ENCODE data around the gene CBLIF.
"Not testable (repeated sequence)": the region's sequence is repeated elsewhere in the genome, so short reads cannot be mapped to it uniquely, and the experiment has no call there.

Gene CBLIF

DNA sequence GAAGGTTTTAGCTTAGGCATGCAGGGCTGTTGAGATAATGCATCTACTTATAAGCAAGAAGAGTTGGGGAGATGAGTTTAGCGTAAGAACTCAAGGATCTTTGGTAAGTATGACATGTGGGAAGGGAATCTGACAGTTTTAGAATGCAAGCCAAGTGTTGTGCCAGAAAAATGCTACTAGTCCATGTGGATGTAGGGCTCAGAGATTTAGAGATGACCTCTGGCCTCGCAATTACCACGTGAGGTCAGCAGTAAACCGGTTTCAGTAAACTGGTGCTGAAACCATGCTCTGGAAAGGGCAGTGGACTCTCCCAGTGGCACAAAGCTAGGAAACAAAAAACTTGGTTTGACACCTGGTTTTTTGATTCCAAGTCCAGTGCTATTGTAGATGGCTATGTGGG lies 53.7 kb downstream of the CBLIF start:
- DNase-seq = no peak

DNA sequence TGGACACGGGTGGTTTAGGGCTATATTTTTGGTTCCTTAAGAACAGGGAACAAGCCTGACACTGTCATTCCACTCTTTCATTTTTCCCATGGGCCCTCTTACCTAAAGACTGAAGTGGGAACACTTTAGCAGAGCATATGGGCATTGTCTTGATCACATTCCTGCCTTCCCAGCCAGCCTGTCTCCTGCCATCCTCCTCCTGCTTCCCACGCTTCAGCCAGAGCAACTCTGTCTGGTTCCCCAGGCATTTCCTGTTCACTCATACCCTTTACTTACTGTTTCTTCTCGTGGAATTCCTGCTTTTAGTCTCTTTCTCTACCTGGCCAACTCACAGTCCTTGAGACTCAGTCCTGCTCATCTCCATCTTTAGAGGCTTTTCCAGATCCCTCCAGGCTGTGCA lies 57.5 kb downstream of the CBLIF start:
- DNase-seq = no peak

DNA sequence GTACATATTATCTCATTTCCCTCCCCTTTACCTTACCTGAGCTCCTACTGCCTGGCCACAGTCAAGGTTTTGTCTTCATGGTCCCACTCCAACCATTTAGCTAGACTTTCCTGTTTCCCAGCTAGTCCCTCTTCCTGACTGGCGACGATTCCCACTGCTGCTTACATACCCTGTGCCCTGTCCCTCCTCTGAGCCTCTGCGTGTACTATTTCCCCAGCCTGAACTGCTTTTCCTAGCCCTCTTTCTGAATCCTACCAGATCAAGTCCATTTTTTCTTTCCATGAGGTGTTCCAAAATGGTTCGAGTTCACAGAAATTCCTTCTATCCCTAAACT lies 58.1 kb downstream of the CBLIF start:
- DNase-seq = no peak

DNA sequence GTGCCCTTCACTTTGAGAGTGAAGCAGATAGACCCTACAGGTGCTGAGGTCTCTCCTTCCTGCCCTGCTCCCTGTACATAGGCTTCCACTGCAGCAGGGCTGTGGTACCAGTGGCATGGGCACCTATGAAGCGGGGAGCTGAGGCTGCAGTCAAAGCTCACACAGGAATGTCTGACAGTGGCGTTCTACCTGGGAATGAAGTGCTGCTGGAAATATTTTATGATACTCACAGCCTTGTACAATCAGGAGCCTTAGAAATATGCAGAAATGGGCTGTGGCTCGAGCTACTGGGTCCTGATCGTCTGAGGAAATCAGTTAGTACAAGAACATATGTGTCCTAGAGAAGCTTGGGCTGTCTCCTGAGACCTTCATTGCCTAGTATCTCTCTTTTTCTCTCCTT lies 59.5 kb downstream of the CBLIF start:
- no peak for DNase-seq

DNA sequence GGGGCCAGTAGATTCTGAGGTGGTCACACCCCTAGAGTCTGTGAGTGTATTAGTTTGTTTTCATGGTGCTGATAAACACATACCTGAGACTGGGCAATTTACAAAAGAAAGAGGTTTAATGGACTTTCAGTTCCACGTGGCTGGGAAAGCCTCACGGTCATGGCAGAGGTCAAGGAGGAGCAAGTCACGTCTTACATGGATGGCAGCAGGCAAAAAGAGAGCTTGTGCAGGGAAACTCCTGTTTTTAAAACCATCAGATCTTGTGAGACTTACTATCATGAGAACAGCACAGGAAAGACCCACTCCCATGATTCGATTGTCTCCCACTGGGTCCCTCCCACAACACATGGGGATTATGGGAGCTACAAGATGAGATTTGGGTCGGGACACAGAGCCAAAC lies 60.9 kb downstream of the CBLIF start:
- DNase-seq = not testable (repeated sequence)

DNA sequence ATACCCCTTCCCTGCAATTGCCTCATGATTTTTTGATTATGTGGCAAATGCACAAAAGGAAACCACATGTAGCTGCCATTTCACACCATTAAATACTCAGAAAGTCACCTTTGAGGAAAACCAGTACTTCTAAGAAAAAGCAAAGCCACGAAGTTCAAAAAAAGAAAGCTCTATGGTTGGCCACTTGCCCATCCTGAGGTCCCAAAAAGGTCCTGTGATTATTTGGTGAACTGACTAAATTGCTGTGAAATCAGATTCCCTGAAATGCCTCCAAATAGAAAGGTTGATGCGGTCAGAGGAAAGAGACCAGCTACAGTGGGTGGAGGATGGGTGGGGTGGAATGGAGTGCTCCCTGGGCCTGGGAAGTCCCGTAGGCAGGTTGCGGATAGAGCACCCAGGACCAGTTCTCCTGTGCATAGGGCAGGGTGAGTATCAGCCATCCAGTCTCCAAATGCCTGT lies 61.6 kb downstream of the CBLIF start:
- no peak for DNase-seq

DNA sequence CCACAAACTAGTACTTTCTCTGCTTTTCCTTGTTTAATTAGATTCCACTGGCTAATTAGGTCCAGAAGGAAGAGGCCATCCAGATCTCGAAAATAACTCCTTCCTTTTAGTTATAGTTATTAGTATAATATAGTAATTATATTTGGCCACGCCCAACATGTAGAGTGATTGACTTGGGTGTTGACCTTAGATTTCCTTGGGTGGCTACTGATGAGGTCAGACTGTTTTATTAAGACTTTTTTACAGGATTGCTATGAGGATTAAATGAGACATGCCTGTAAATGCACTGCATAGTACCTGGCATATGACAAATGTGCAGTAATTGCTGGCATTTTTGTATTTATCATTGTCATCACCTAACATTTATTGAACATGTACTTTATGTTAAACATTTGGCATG lies 63.2 kb downstream of the CBLIF start:
- DNase-seq = no peak

DNA sequence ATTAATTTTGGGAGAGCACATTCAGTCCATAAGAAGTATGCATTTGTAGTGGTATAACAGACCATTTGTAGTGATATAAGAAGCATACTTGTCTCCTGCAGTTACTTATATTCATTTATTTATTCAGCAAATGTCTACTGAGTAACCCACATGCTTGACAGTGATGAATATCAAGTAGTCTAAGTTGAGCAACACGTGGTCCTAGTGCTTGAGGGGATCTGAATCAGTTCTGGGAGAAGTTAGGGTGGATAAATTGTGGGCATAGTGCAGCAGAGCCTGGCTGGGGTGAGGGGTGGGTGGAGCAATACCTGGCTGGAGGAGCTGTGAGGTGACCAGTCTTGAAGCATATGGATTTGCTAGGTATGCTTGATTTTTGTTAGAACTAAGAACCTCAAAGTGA lies 65.8 kb downstream of the CBLIF start:
- DNase-seq = no peak
